D721Med (cell line): ENCODE data around the gene ADGRG3.
"Not testable (repeated sequence)": the region's sequence is repeated elsewhere in the genome, so short reads cannot be mapped to it uniquely, and the experiment has no call there.

Experiments
- DNase-seq: peaks from one replicate; pipeline ENCODE4 v3.0.0; 2011; ENCODE audit warnings: low spot score; ENCODE audit not compliant: insufficient read length
- FAIRE-seq: peaks from 2 replicates; lab custom pipeline; 2011; peaks lifted over from hg19 to GRCh38; lab: Jason Lieb, UNC
- CTCF ChIP-seq: IDR thresholded peaks from 2 replicates; pipeline ENCODE4 v1.5.1; 2012; ENCODE audit warnings: mild to moderate bottlenecking, control low read depth; ENCODE audit not compliant: insufficient read depth; ENCODE audit errors: missing control alignments

The ADGRG3 gene

GRCh38 chr16:57670196-57670595 lies 2.1 kb downstream of the ADGRG3 start:
- no peak for TF ChIP-seq CTCF
- no peak for FAIRE-seq
- DNase-seq = no peak

- not testable (repeated sequence) for FAIRE-seq
Measured at GRCh38 chr16:57671451-57671850, 3.3 kb downstream of the ADGRG3 start.

GRCh38 chr16:57672416-57672815 lies 4.3 kb downstream of the ADGRG3 start:
- no peak for TF ChIP-seq CTCF
- FAIRE-seq = no peak
- no peak for DNase-seq

More at GRCh38 chr16:57671451-57671850, 3.3 kb downstream of the ADGRG3 start:
- DNase-seq = not testable (repeated sequence)

GRCh38 chr16:57672824-57673223 lies 4.7 kb downstream of the ADGRG3 start:
- TF ChIP-seq CTCF = no peak
- FAIRE-seq = no peak
- no peak for DNase-seq

GRCh38 chr16:57675741-57676551 lies 7.8 kb downstream of the ADGRG3 start:
- TF ChIP-seq CTCF = no peak
- no peak for FAIRE-seq
- no peak for DNase-seq

GRCh38 chr16:57676553-57677085 lies 8.5 kb downstream of the ADGRG3 start:
- no peak for TF ChIP-seq CTCF
- DNase-seq (no peak), FAIRE-seq (no peak)

GRCh38 chr16:57677622-57678369 lies 9.7 kb downstream of the ADGRG3 start:
- TF ChIP-seq CTCF = no peak
- DNase-seq (no peak), FAIRE-seq (no peak)
